GM18519 (cell line): ENCODE results near the gene CALM1.

ENCODE experiments used
- ATAC-seq: cut with Tn5 transposase; IDR thresholded peaks from one replicate; pipeline ENCODE4 v1.9.1; 2021; ENCODE audit warnings: mild to moderate bottlenecking, moderate library complexity; ENCODE audit not compliant: unreplicated experiment, low FRiP score

Gene CALM1

GRCh38 chr14:90440021-90440451, 43.2 kb downstream of the CALM1 start:
- ATAC-seq: no peak

DNA sequence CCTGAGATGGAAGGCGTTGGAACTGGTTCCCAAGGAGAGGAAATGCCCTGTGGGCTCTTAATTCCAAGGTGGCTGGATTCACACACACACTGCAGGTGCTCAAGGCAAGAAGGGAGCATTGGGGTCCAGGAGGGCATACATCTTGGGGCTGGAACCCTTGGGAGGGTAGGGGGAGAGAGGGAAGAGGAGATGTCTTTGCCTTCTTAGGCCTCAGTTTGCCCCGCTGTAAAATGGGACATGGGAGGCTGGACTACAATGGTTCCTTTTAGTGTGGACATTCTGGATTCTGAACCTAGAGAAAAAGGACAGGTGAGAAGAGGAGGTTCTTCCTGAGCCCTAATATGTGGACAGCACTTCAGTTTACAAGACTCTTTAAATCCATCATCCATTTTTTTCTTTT, 43.8 kb downstream of the CALM1 start:
- no peak for ATAC-seq

GRCh38 chr14:90442388-90442787, 45.6 kb downstream of the CALM1 start:
- ATAC-seq: no peak

GRCh38 chr14:90443161-90444076, 46.6 kb downstream of the CALM1 start:
- no peak for ATAC-seq

GRCh38 chr14:90444077-90444696, 47.4 kb downstream of the CALM1 start:
- no peak for ATAC-seq

DNA sequence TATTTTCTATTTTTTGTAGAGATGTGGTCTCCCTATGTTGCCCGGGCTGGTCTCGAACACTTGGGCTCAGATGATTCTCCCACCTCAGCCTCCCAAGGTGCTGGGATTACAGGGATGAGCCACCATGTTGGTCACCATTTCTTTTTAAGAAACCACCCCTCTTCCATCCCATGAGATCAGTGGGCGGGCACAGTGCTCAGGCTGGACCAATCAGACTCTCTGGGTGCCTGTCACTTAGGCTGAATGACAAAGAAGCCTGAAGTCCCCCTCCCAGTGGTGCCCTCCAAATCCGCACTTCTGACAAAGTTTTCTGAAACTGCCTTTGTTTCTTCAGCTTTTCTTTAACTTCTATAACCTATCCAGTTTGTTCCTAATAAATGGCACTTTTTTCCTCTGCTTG, 48.2 kb downstream of the CALM1 start:
- ATAC-seq: no peak

GRCh38 chr14:90446405-90446804, 49.6 kb downstream of the CALM1 start:
- no peak for ATAC-seq

DNA sequence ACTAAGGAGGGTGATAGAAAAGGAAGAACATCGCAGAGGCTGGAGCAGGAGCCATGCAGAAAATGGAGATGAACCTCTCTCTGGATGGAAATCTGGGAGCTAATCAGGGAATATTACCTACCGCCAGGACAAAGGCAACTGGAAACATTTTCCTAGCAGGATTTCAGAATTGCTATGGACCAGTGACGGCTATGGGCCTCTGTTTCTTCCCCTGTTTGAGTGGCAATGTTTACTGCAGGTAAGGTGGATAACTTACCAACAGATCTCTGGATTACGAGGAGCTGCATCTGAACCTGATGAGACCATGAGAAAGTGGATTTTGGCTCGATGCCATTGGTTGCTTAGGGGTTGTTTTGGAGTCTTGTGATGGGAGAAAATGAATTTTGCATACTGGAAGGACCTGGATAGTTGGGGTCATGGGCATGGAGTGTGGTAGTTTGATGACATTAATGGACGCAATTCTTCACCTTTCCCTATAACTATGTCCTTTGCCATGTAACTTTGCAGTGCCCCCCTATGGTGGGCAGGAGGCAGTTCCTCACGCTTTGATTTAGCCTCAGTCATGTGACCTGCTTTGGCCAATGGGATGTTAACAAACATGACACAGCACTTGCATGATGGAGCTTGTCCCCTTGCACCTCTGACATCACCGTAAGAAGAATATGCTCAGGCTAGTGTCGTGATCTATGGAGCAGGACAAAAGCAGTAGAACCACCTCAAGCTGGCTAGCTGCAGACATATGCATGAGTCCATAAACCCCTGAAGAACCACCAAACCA, 51.1 kb downstream of the CALM1 start:
- ATAC-seq: no peak

- ATAC-seq: no peak
These were observed 52.6 kb downstream of the CALM1 start for GRCh38 chr14:90449411-90449810.

- ATAC-seq: no peak
These were observed 53.3 kb downstream of the CALM1 start for GRCh38 chr14:90450151-90450550.

DNA sequence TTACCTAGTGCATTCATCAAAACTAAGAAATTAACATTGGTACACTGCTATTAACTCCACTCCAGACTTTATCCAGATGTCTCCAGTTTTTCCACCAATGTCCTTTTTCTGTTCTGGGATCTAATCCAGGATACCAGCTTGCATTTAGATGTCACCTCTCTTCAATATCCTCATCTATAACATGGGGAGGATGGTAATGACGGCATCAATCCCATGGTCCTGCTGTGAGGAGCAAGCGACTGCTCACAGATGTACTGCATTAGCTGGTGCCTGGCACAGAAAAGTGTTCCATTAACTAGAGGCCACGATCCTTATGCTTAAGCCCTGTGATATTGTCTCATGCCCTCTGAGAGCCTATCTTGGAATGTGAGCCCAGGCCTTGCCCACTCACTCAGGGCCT, 53.8 kb downstream of the CALM1 start:
- no peak for ATAC-seq

- ATAC-seq: no peak
These were observed 54.6 kb downstream of the CALM1 start for GRCh38 chr14:90451443-90451842.

GRCh38 chr14:90451961-90452360, 55.1 kb downstream of the CALM1 start:
- no peak for ATAC-seq

DNA sequence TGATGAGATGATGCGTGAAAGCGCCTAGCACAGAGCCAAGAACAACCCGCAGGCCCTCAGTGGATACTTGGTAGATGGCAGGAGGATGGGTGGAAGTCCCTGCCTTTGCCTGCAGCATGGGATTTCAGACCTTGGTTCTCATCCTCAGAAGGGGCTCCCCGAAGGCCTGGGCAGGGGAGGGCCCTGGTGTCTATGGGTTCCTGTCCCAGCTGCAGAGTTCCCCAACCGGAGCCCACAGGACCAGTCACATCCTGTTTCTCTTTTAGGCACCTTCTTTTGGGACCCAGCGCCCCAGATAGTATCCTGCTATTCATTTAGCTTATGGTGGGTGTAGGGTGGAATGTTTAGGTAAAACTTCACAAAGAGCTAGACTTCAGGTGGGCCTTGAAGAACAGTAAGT, 55.5 kb downstream of the CALM1 start:
- no peak for ATAC-seq

DNA sequence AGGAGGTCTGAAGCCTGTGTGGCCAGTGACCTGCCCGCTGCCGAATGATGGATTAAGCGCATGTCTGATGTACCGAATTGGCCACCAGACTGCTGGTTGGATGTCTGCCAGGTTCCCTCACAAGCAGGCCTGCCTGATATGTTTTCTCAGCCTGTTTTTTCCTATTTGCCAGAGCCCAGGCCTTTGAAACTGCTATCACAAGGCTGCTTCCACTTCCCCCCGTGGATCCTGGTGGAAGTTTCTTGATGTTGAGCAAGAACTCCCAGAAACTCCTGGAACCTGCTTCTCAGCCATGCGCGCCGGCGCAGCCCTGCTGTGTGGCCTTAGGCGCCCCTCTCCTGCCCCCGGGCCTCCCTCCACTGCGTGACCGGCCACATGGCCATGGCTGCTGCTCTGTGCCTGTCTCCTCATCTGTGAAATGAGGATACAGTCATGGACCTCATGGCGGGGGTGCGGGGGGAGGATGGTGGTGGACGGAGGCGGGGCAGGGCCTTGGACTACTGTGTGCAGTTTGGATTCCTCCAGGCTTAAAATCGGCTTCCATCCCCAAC, 56.6 kb downstream of the CALM1 start:
- ATAC-seq: no peak

DNA sequence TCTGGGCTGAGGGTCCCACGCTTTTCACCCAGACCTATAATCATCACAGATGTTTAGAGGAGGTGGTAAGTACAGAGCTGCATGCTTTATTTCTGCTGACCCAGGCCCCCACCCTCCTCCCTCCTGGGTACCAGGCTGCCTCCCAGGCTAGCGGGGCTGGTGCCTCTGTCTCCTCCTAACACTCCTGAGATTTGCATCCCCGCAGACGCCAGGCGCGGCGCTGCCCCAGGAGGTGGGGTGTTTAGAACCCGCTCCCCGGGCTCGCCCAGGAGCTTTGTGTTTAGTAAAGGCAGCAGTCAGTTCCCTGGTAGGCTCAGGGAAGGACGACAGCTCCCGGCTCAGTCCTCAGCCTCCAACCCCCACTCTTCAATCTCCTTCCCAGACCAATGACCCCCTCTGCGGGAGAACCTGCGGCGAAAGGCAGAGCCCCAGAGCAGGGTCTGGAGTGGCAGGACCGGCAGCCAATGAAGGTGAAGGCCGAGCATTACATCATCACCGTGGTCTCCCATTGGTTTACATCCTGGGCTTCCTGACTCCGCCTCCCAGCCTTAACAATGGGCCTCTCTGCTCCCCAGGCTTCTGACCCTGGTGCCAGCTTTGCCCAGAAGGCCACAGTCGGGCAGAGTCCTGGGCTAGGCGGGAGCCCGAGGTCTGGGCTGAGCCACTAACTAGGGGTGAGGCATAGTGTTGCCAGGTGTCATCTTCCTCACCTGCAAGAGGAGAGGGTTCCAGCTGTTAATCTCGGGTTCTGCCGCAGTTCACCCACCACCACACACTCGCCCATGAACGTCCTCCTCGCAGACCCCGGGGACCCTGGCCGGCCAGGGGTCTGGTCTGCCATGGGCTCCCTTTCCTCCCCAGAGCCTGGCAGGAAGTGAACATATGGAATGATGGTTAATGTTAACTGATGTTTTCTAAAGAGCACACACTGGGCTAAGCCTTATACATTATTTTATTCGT, 57.5 kb downstream of the CALM1 start:
- ATAC-seq: no peak

- no peak for ATAC-seq
These were observed 58.3 kb downstream of the CALM1 start for GRCh38 chr14:90455100-90455571.

DNA sequence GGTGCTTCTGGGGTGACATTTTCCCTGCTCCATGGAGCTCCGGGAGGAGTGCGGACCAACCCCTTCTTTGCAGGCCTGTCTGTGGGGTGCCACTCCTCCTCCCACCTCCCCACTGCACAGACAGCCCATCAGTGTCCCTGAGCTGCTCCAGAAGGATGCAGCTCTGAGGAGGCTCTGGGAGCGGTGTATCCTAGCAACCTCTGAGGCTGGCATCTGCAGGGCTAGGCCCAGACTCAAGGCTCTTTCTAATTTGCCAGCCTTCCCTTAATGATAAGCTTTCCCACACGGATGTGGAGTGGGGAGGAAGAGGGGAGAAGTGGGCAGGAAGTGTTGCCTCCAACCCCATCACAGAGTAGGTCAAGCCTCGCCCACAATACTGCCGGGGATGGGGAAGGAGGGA, 59.7 kb downstream of the CALM1 start:
- ATAC-seq: no peak

DNA sequence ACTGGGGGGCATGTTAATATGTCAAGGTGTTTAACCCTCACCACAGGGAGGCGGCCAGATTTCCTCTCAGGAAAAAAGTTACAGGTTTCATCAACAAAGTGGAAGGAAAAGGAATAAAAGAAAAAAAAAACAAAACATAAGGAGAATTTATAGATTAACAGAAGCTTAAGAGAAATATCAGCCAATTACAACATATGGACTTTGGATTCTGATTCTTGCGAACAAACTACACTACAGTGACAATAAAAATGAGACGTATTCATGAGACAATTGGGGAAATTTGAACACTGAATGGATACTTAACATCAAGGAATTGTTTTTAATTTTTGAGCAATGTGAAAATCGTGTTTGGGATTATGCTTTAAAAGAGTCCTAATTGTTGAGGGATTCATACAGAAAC, 60.4 kb downstream of the CALM1 start:
- ATAC-seq: no peak
